ENCODE results near the gene KIF26B. TPM values are rescaled to one million over a fixed set of nuclear protein-coding genes. Genes with fewer than 3 reads are reported as not detected.

KIF26B gene
- total RNA-seq, 1 experiment from 2014 or later: 1.2 TPM

DNA sequence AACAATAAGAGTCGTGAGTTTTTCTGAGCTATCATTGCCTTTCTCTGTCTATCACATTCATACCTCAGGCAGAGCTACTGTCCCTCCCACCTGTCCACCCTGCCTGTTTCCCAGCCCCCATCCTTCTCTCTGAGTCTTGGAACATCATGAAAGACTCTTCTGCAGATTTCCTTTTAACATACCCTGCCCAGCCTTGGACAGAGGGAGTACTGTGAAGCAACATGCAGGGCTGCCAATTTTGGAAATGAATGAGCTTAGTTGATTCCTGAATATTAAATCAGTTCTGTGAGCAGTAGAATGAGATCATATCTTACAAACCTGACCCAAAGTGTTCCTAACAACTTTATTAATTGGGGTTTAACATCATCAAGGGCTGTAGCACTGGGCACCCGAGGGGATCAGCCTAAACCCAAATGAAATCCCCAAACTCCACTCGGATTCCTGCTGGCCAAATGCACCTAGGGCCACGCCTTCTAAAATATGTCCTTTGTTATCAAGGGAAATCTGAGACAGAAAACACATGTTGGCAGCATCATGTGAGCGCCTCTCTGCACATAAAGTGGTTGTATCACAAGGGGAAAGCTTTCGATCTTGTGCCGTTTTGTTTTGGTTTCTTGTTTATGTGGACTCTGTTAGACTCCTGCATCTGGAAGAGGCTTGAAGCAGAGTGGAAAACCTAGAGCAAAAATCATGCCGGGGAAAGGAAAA lies 357.6 kb downstream of the KIF26B start:
- no peak overlapping the region for H3K4me3 Mint-ChIP-seq
- POLR2A ChIA-PET: no interaction called here
- ATAC-seq (no peak), DNase-seq (ENCODE audit: low spot score) (no peak)
- H3K27ac Mint-ChIP-seq: 0 out of 2 replicates have a peak overlapping the region, but pooled peaks have one; percentile 3
- peaks cover 9% of the 10 kb centered on the region for H3K9me3 Mint-ChIP-seq
- TF ChIP-seq ZNF423 (CRISPR knock-in tag; IDR thresholded peaks at IDR 0.05): no peak
- H3K4me1 Mint-ChIP-seq: peaks cover 30% of the 10 kb centered on the region
- H3K27me3 Mint-ChIP-seq (ENCODE audit: low read depth): no peaks in the 10 kb centered on the region; the same call in 1 of the 2 replicates
- no peaks in the 10 kb centered on the region for H3K36me3 Mint-ChIP-seq
- CTCF ChIA-PET: interaction anchor here (0.6 to 2.2 kb wide), 7 partner anchors 9 to 356 kb away, joined by 3 to 10 read pairs (median 4); no protein-coding TSS in a partner anchor

GRCh38 chr1:245512980-245513578 lies 358.3 kb downstream of the KIF26B start:
- peaks cover 9% of the 10 kb centered on the region; the same call in 1 of the 2 replicates for H3K9me3 Mint-ChIP-seq
- H3K36me3 Mint-ChIP-seq: no peaks in the 10 kb centered on the region
- no peak overlapping the region for H3K4me3 Mint-ChIP-seq
- DNase-seq (ENCODE audit: low spot score) (peak; percentile 39), ATAC-seq (peak; percentile 70)
- ChIA-PET POLR2A (no interaction called here), CTCF (interaction anchor here (0.6 to 1.5 kb wide), 7 partner anchors 10 to 41 kb away, joined by 3 to 8 read pairs (median 3); no protein-coding TSS in a partner anchor)
- no peaks in the 10 kb centered on the region; the same call in 1 of the 2 replicates for H3K27me3 Mint-ChIP-seq (ENCODE audit: low read depth)
- peaks cover 30% of the 10 kb centered on the region for H3K4me1 Mint-ChIP-seq
- TF ChIP-seq, protein P1, sequence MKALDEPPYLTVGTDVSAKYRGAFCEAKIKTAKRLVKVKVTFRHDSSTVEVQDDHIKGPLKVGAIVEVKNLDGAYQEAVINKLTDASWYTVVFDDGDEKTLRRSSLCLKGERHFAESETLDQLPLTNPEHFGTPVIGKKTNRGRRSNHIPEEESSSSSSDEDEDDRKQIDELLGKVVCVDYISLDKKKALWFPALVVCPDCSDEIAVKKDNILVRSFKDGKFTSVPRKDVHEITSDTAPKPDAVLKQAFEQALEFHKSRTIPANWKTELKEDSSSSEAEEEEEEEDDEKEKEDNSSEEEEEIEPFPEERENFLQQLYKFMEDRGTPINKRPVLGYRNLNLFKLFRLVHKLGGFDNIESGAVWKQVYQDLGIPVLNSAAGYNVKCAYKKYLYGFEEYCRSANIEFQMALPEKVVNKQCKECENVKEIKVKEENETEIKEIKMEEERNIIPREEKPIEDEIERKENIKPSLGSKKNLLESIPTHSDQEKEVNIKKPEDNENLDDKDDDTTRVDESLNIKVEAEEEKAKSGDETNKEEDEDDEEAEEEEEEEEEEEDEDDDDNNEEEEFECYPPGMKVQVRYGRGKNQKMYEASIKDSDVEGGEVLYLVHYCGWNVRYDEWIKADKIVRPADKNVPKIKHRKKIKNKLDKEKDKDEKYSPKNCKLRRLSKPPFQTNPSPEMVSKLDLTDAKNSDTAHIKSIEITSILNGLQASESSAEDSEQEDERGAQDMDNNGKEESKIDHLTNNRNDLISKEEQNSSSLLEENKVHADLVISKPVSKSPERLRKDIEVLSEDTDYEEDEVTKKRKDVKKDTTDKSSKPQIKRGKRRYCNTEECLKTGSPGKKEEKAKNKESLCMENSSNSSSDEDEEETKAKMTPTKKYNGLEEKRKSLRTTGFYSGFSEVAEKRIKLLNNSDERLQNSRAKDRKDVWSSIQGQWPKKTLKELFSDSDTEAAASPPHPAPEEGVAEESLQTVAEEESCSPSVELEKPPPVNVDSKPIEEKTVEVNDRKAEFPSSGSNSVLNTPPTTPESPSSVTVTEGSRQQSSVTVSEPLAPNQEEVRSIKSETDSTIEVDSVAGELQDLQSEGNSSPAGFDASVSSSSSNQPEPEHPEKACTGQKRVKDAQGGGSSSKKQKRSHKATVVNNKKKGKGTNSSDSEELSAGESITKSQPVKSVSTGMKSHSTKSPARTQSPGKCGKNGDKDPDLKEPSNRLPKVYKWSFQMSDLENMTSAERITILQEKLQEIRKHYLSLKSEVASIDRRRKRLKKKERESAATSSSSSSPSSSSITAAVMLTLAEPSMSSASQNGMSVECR (CRISPR knock-in tag; IDR thresholded peaks at IDR 0.05; ENCODE audit: borderline replicate concordance): no peak
- no peak for TF ChIP-seq RORB (CRISPR knock-in tag; IDR thresholded peaks at IDR 0.05)
- H3K27ac Mint-ChIP-seq: no peak overlapping the region

DNA sequence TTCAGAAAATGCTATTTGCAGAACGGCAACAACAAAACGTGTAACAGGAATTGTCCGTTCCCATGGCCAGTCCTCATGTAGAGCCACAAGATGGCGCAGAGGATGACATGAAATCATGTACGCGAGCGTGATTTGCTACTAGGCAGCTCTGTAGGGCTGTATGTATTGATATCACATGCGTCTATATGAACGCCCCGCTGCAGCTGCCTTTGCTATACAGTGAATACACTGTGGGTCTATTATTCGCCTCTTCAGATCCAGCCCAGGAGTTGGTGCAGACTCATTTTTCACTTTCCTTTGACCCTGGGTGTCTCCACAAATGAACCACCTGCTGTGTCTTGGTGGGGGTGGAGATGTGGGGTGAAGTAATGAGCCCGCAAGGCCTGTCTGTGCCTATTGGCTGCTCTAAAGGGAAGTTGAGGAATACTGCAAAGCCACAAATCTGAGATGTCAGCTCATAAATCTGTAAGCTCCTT lies 361.5 kb downstream of the KIF26B start:
- Mint-ChIP-seq H3K27ac (no peak overlapping the region), H3K4me3 (no peak overlapping the region), H3K9me3 (no peaks in the 10 kb centered on the region), H3K36me3 (no peaks in the 10 kb centered on the region), H3K4me1 (peaks cover 24% of the 10 kb centered on the region), H3K27me3 (ENCODE audit: low read depth) (no peaks in the 10 kb centered on the region)
- no peak for TF ChIP-seq NFE2L1 (CRISPR knock-in tag; IDR thresholded peaks at IDR 0.05)
- DNase-seq (ENCODE audit: low spot score): no peak
- 0 out of 2 replicates have a peak, but pooled peaks have one; percentile 16 for ATAC-seq
- ChIA-PET CTCF (interaction anchor here (0.6 to 1.1 kb wide), 5 partner anchors 13 to 329 kb away, joined by 3 read pairs; no protein-coding TSS in a partner anchor), POLR2A (no interaction called here)

GRCh38 chr1:245520611-245521010 lies 365.8 kb downstream of the KIF26B start:
- Mint-ChIP-seq H3K36me3 (no peaks in the 10 kb centered on the region), H3K4me3 (no peak overlapping the region), H3K9me3 (0 out of 2 replicates have a peak, but pooled peaks cover 4% of the 10 kb centered on the region), H3K27ac (no peak overlapping the region), H3K4me1 (no peaks in the 10 kb centered on the region), H3K27me3 (ENCODE audit: low read depth) (no peaks in the 10 kb centered on the region)
- no peak for ATAC-seq
- ChIA-PET CTCF (no interaction called here), POLR2A (no interaction called here)
- no peak for TF ChIP-seq JAZF1 (CRISPR knock-in tag; IDR thresholded peaks at IDR 0.05)
- no peak for TF ChIP-seq ZNF416 (CRISPR knock-in tag; IDR thresholded peaks at IDR 0.05)
- TF ChIP-seq NFATC4 (CRISPR knock-in tag; IDR thresholded peaks at IDR 0.05): no peak
- no peak for TF ChIP-seq NFE2L1 (CRISPR knock-in tag; IDR thresholded peaks at IDR 0.05)
- TF ChIP-seq ZNF263 (CRISPR knock-in tag; IDR thresholded peaks at IDR 0.05; ENCODE audit: low read depth): no peak
- TF ChIP-seq NR3C1 (CRISPR knock-in tag; conservative IDR thresholded peaks at IDR 0.05; ENCODE audit: low read depth): no peak
- TF ChIP-seq SP1 (CRISPR knock-in tag; conservative IDR thresholded peaks at IDR 0.05): no peak
- TF ChIP-seq NR1H2 (CRISPR knock-in tag; IDR thresholded peaks at IDR 0.05): no peak
- TF ChIP-seq FOXJ3 (CRISPR knock-in tag; IDR thresholded peaks at IDR 0.05; ENCODE audit: borderline replicate concordance): no peak
- TF ChIP-seq, protein P2, sequence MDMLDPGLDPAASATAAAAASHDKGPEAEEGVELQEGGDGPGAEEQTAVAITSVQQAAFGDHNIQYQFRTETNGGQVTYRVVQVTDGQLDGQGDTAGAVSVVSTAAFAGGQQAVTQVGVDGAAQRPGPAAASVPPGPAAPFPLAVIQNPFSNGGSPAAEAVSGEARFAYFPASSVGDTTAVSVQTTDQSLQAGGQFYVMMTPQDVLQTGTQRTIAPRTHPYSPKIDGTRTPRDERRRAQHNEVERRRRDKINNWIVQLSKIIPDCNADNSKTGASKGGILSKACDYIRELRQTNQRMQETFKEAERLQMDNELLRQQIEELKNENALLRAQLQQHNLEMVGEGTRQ (CRISPR knock-in tag; IDR thresholded peaks at IDR 0.05): no peak
- TF ChIP-seq FOXK1 (CRISPR knock-in tag; IDR thresholded peaks at IDR 0.05): no peak
- no peak for TF ChIP-seq GTF2I (CRISPR knock-in tag; conservative IDR thresholded peaks at IDR 0.05)
- no peak for TF ChIP-seq ZNF671 (CRISPR knock-in tag; IDR thresholded peaks at IDR 0.05)
- TF ChIP-seq FOXP1 (CRISPR knock-in tag; IDR thresholded peaks at IDR 0.05; ENCODE audit: borderline replicate concordance): no peak
- no peak for TF ChIP-seq CDX4 (CRISPR knock-in tag; IDR thresholded peaks at IDR 0.05; ENCODE audit: borderline replicate concordance)
- no peak for TF ChIP-seq MYBL2 (CRISPR knock-in tag; IDR thresholded peaks at IDR 0.05)
- no peak for TF ChIP-seq TEAD1 (CRISPR knock-in tag; IDR thresholded peaks at IDR 0.05)
- DNase-seq (ENCODE audit: low spot score): no peak
